ENCODE data around the gene CSF2.

Gene CSF2

DNA sequence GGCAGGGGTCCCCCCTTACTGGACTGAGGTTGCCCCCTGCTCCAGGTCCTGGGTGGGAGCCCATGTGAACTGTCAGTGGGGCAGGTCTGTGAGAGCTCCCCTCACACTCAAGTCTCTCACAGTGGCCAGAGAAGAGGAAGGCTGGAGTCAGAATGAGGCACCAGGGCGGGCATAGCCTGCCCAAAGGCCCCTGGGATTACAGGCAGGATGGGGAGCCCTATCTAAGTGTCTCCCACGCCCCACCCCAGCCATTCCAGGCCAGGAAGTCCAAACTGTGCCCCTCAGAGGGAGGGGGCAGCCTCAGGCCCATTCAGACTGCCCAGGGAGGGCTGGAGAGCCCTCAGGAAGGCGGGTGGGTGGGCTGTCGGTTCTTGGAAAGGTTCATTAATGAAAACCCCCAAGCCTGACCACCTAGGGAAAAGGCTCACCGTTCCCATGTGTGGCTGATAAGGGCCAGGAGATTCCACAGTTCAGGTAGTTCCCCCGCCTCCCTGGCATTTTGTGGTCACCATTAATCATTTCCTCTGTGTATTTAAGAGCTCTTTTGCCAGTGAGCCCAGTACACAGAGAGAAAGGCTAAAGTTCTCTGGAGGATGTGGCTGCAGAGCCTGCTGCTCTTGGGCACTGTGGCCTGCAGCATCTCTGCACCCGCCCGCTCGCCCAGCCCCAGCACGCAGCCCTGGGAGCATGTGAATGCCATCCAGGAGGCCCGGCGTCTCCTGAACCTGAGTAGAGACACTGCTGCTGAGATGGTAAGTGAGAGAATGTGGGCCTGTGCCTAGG is at the start of gene CSF2:
CSF2 (plus strand) TSS at position 559 of the 783 bp plus-strand sequence; CDS start at position 594, 35 bp downstream.
- DNase-seq: no peak

DNA sequence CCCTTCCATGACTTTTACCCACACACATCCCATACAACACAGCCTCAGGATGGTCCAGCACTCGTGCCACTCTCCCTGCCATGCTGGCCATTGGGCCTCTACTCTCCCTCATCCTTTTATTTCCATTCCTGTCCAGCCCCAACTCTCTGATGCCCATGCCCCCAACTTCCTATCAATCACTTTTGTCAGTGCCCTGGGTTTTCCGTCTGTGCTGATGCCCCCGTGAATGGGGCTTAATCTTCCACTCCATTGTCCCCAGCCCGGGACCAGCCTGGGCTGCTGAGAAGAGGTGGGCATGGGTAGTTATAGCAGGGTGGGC is 49.5 kb upstream of the CSF2 start:
- DNase-seq: no peak

DNA sequence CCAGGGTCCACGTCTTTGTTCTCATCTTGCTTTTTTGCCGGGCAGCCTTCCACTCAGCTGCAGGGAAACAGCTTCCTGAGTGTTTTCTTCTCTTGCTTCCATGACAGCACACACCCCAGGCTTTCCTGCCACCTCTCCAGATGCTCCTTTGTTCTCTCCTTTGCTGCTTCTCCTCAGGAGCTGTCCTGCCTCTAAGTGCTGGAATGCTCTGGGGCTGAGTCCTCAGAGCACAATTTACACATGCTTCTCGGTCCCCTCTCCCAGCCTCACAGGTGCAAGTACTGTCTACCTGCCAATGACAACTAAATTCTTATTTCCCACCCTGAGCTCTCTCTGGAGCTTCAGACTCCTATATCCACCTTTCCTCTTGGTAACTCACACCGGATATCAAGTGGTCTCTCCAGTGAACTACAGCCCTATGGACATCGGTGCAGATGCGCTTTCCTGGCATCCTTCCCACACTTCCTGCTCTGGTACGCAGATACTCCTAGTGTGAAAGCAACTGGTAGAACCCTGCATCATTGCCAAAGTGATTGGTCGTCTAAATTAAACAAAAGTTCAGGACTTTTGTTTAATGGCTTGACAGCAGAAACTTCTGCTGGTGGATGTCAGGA is 48.7 kb upstream of the CSF2 start:
- DNase-seq: no peak

GRCh38 chr5:132025403-132025971 is 48.1 kb upstream of the CSF2 start:
- no peak for DNase-seq

- no peak for DNase-seq
These were observed 47.0 kb upstream of the CSF2 start for GRCh38 chr5:132026516-132027008.

DNA sequence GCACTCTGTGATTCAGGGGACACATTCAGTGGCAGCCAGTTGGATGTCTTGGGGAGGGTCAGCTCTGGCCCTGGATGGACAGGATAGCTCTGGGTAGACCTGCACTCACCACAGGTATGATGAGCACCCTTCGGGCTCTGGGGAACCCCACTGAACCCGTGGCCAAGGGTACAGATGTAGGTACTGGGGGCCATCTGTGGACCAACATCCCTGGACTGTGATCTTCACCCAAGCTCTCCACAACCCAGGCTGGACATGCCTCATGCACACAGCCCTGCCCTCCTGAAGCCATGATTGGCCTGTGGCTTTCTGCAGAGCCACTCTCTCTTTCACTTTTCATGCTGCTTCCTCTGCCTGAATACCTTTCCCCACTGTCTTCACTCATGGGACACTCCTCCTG is 46.6 kb upstream of the CSF2 start:
- no peak for DNase-seq

GRCh38 chr5:132029609-132030330 is 43.8 kb upstream of the CSF2 start:
- no peak for DNase-seq

DNA sequence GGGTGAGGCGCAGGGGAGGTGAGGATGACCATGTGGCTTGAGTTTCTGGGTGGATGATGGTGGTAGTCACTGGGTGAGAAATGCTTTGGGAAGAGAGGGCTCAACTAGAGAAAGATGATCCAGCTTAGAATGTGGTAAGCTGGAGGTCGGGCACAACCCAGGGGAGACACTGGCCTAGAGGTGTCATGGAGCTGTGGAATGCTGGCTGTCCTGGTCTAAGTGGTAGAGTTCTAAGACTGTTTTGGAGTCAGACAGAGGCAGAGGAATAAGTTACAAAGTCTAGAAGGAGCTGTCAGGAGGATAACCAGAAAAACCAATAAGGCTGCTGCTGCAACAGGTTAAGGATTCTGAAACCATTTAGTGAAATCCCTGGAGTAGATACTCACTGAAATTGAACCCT is 43.0 kb upstream of the CSF2 start:
- DNase-seq: no peak

GRCh38 chr5:132032196-132032595 is 41.4 kb upstream of the CSF2 start:
- DNase-seq: no peak

DNA sequence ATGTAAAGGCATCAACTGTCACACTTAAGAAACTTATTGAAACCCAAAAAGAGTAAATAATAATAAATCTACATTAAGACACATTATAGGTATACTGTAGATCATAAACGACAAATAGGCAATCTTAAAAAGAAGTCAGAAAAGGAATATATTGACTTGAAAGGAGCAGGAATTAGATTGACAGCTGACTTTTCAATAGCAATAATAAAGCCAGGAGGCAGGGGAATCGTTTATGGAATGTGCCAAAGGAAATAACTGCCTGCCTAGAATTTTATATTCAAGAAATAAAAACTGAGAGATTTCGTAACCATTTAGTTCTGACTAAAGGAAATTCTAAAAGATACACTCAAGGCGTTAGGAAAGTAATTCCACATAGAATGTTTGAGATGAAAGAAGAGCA is 40.5 kb upstream of the CSF2 start:
- DNase-seq: no peak

DNA sequence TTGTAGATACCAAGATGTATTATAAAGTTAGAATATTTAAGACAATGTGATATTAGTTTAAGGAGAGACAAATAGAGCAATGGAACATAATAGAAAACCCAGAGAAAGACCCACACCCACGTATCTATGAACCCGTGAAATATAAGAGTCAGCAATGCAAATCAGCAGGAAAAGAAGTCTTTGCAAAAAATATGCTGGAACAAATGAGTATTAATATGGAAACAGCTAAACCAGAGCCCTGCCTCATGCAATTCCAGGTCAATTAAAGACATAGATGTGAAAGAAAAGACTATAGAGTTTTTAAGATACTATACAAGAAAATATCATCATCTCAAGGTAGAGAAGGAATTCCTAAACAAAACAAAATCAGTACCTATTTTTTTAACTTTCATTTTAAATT is 36.2 kb upstream of the CSF2 start:
- DNase-seq: no peak

GRCh38 chr5:132044207-132044606 is 29.4 kb upstream of the CSF2 start:
- DNase-seq: no peak

- no peak for DNase-seq
These were observed 26.7 kb upstream of the CSF2 start for GRCh38 chr5:132046880-132047299.

- DNase-seq: no peak
These were observed 24.5 kb upstream of the CSF2 start for GRCh38 chr5:132049093-132049492.

GRCh38 chr5:132049559-132049958 is 24.0 kb upstream of the CSF2 start:
- no peak for DNase-seq

DNA sequence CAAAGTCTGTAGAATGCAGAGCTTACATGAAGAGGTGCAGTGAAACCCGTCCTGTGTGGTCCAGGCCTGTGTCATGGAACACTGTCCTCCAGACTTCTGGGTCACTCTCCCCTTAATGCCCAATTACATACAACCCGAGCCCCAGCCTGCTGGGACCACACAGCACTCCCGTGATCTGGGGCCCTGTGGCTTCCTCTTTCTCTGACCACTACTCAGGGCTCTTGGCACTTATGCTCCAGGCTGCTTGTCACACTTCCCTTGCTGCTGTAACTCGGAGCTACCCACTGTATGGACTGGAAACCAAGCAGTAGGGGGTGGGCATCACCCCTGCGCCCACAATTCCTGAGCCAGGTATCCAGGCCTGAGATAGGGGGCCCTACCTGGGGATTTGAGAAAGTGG is 23.5 kb upstream of the CSF2 start:
- DNase-seq: no peak

DNA sequence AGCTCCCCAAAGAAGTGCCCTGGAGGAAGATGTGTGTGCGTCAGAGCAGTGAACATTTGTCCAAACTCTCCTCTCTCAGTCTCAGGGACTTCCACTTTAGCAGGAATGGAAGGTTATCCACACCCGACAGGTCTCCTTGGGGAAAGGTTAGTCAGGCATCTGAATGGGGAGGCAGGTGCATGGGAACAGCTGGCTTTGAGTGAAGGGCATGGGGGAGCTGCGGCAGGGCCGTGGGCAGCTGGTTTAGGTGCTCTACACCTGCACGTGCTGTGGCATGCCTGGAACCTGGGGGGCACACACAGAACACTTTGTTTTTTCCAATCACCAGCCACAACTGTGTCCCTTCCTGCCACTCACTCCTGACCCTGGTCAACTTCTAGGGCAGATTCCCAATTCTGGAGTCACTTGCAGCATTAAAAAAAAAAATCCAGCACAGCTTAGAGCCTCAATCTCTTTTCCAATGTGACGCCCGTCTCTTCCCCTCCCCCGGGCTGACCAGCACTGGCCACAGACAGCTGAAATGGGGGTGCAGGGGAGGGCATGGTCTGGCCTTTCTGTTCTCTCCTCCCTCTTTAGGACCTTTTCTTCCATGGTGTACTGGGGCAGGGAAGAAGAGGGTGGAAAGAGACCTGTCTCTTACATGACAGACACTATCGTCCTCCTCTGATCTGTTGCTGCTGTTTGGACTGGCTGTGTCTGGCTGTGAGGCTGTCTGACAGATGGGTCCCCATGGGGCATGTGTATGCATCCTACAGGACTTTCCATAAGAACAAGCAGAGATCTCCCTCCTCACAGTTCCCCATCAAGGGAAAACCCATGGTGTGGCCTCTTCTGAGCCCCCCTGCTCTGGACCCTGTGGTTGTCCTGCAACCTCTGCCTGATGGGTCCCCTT is 22.7 kb upstream of the CSF2 start:
- DNase-seq: no peak

- no peak for DNase-seq
These were observed 21.1 kb upstream of the CSF2 start for GRCh38 chr5:132052520-132052919.

DNA sequence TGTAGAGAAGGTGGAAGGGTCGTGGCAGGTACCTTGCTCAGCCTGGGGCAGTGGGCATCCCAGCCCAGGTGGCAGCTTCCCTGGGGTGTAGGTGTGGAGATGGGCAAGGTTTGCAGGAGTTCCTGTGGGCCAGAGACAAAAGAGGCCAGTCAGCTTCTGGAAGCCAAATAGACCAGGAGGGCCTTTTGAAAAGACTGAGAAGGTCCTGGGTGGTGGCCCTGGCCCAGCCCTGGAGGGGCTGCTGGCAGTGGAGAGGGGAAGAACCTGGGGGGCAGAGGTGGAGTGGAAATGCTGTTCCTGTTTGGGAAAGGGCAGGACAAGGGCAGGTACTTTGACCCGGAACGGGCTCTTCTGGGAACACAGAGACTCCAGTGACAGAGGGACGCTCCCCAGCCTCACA is 20.1 kb upstream of the CSF2 start:
- DNase-seq: no peak

- DNase-seq: no peak
These were observed 19.4 kb upstream of the CSF2 start for GRCh38 chr5:132054031-132054696.

DNA sequence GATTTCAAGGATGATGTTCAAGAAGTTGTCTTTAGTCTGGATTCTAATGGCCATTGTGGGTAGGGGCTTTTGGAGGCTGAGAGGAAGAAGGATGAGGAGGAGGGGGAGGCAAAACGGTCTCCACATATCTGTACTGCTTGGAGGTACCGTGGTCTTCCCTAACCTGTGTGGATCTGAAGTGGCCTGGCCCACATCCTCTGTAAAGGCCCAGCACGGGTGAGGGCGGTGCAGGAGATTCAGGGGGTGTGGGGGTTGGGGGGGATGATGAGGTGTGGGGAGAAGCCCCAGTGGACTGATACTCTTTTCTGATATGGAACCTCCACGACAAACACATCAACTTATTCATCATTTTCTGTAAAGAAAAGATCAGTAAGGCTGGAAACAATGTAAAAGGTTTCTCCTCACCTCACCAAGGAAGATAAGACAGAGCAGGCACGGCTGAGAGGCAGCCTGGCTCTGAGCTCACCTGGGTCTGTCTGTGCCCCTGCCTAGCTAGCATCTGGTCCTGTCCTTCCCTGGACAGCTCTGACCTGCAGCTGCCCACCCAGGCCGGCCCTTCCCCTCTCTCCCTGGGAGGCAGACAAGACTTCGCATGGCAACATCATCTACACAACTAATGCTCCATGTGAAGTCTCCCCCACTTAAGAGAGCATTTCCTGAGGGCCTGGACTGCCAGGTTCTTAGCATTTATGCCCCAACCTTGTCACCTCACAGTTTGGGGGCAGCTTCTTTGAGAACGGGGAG is 18.7 kb upstream of the CSF2 start:
- no peak for DNase-seq

Data from NCI-H187 treated with DMSO at 0.1 percent for 48 hours (cell line).